Measurements from ENCODE around the gene RPRD1B.

The RPRD1B gene

GRCh38 chr20:38108986-38109541 is 75.5 kb downstream of the RPRD1B start:
- DNase-seq: no peak

GRCh38 chr20:38109591-38110524 is 76.3 kb downstream of the RPRD1B start:
- peak; percentile 73 for DNase-seq

- DNase-seq: no peak
Measured at GRCh38 chr20:38110525-38111178, 77.1 kb downstream of the RPRD1B start.

GRCh38 chr20:38111366-38112232 is 78.1 kb downstream of the RPRD1B start:
- no peak for DNase-seq

GRCh38 chr20:38112261-38112929 is 78.8 kb downstream of the RPRD1B start:
- DNase-seq: no peak

GRCh38 chr20:38112930-38113294 is 79.4 kb downstream of the RPRD1B start:
- no peak for DNase-seq

GRCh38 chr20:38113401-38114325 is 80.1 kb downstream of the RPRD1B start:
- peak; percentile 97 for DNase-seq

GRCh38 chr20:38114353-38114791 is 80.8 kb downstream of the RPRD1B start:
- peak; percentile 70 for DNase-seq

GRCh38 chr20:38115205-38115604 is 81.7 kb downstream of the RPRD1B start:
- DNase-seq: peak; percentile 15

- DNase-seq: no peak
Measured at GRCh38 chr20:38115896-38116295, 82.3 kb downstream of the RPRD1B start.

- DNase-seq: no peak
Measured at GRCh38 chr20:38116409-38117165, 83.0 kb downstream of the RPRD1B start.

- DNase-seq: no peak
Measured at GRCh38 chr20:38117205-38117604, 83.7 kb downstream of the RPRD1B start.

GRCh38 chr20:38117635-38118034 is 84.1 kb downstream of the RPRD1B start:
- DNase-seq: no peak

- DNase-seq: no peak
Measured at GRCh38 chr20:38119446-38119845, 85.9 kb downstream of the RPRD1B start.

GRCh38 chr20:38120625-38120988 is 87.1 kb downstream of the RPRD1B start:
- DNase-seq: no peak

- no peak for DNase-seq
Measured at GRCh38 chr20:38121741-38122140, 88.2 kb downstream of the RPRD1B start.

- peak; percentile 88 for DNase-seq
Measured at GRCh38 chr20:38123021-38123587, 89.6 kb downstream of the RPRD1B start.

GRCh38 chr20:38125157-38126056 is 91.9 kb downstream of the RPRD1B start:
- no peak for DNase-seq

Data from OCI-M1 (cell line).